Mesenteric fat pad (tissue), 1 donor: ENCODE results near the gene EXOSC2. TPM values are rescaled to one million over a fixed set of nuclear protein-coding genes. Genes with fewer than 3 reads are reported as not detected.

Experiments used
- DNase-seq: peaks from one replicate; pipeline ENCODE4 v3.0.0-alpha.2; 2020; ENCODE audit warnings: low spot score
- long read RNA-seq: library from polyadenylated mRNA; unstranded; transcript quantifications from one replicate; pipeline ENCODE4 v2.0.0, GENCODE V29; 2020
- total RNA-seq: library from RNA; stranded (reverse); fragmentation: NEBNext Ultra II Directional; extraction: Animal tissue kit (Norgen Biotek cat#: 25700); gene quantifications from one replicate; pipeline ENCODE4 v1.2.1, GENCODE V29; 2021
- donor health status: DM: yes; HTN: yes; CAD: no.

Gene EXOSC2
- total RNA-seq: 21.2 TPM
- long read RNA-seq, transcript EXOSC2-204 (9 exons, 2,040 nt): major isoform, 49 of 59 reads
- long read RNA-seq, partial matches to known transcripts: 1 of 59 reads
- long read RNA-seq, other reads (novel, unspliced or antisense): 4 of 59 reads

DNA sequence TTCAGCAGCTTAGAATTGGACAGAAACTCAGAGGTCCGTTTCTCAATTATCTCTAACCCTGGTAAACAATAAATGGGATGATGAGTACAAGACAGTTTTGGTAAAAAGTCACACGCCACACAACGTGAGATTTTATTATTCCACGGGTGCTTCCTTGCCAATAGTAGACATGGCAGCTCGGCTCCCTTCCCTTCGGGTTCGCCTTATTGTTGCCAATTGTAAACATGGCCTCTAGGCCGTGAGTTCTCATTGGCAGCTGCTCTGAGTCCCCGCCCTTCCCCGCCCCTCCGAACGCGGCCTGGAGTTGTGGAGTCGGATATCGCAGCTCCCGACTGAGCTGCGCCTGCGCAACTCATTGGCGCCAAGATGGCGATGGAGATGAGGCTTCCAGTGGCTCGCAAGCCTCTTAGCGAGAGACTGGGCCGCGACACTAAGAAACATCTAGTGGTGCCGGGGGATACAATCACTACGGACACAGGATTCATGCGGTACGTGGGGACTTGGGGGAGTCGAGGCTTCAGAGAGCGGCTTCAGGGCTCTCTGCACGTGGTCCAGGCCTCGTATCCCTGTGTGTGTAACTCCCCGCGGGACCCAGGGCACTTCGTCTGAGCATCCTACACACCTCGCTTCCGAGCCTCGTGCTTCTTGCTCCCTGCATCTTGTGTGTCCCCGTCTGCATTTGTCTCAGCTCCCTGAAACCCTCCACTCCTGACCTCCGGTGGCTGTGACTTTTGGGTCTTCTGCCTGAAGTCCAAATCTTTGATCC lies at the start of gene EXOSC2:
Gene EXOSC2, plus strand, starts transcription at position 355 of the 766 bp plus-strand sequence. Its CDS starts 12 bp downstream, at position 367.
- DNase-seq: peak; percentile 98

- DNase-seq: no peak
Measured at GRCh38 chr9:130651221-130651620, 42.4 kb upstream of the EXOSC2 start.

- no peak for DNase-seq
Measured at GRCh38 chr9:130651752-130652151, 41.8 kb upstream of the EXOSC2 start.

- no peak for DNase-seq
Measured at GRCh38 chr9:130654879-130655278, 38.7 kb upstream of the EXOSC2 start.

GRCh38 chr9:130658893-130659698 lies 34.5 kb upstream of the EXOSC2 start:
- no peak for DNase-seq

GRCh38 chr9:130659699-130660248 lies 33.8 kb upstream of the EXOSC2 start:
- no peak for DNase-seq

- DNase-seq: no peak
Measured at GRCh38 chr9:130660326-130660682, 33.3 kb upstream of the EXOSC2 start.

DNA sequence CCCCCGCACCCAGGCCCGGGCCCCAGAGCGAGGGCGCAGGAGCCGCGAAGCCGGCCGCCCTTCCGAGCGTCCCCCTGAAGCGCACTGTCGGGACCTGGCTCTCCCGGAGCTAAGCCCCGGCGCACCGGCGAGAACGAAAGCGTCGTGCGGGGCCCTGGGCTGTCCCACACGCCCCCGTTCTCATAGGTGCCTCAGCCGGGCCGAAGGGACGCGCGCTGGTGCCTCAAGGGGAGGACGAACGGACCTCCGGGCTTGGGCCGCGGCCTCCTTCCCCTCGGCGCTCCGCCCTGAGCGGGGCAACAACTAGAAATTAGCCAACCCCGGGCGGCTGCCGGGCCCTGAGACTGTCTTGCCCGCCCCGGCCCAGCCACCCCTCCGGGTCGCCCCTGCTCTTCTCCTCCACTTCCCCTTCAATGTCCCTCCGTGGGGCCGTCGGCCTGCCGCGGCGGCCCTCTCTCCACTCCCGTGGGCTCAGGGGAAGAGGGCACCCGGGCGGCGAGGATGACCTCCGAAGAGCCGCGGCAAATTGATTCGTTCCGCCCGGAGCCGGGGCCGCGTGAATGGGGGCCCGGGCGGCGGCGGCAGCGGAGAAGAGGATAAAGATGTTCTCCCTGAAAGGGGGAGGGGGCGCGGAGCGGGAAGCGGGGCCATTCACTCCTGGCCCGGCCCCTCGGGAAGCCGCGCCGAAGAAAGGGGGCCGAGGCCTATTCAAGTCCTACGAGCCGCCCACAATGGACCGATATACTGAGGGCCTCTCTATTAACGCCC lies 32.7 kb upstream of the EXOSC2 start:
- DNase-seq: no peak

DNA sequence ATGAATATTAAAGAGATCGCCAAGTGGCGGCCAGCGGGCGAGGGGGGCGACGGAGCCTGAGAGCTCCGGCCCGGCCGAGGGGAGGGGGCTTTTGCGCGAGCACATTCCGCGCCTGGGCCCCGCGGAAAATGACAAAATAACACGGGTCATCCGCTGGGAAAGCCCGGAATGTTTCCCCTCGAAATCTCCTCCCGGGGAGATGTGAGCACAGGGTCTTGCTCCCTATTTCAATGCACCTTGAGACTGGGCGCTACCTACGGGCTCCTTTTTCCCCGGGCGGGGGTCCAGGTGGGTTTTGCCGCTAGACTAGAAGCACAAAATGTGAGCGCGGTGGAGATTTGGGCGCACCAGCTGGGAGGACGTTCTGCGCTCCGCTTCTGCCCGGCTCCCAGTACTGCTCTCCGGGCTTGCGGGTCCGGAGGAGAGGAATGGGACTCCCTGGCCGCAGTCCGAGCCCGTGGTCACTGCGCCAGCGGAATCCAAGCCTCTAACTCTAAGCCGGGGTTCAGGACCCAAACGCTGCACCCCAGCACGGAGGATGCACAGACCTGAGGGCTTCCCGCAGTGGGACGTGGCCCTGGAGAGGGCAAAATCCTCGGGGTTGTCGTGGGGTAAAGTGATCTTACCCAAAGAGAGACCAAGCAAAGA lies 32.0 kb upstream of the EXOSC2 start:
- no peak for DNase-seq

GRCh38 chr9:130662099-130662969 lies 31.2 kb upstream of the EXOSC2 start:
- no peak for DNase-seq

- DNase-seq: no peak
Measured at GRCh38 chr9:130662970-130663257, 30.7 kb upstream of the EXOSC2 start.

GRCh38 chr9:130663258-130663976 lies 30.2 kb upstream of the EXOSC2 start:
- DNase-seq: no peak

- DNase-seq: no peak
Measured at GRCh38 chr9:130663977-130664250, 29.7 kb upstream of the EXOSC2 start.

DNA sequence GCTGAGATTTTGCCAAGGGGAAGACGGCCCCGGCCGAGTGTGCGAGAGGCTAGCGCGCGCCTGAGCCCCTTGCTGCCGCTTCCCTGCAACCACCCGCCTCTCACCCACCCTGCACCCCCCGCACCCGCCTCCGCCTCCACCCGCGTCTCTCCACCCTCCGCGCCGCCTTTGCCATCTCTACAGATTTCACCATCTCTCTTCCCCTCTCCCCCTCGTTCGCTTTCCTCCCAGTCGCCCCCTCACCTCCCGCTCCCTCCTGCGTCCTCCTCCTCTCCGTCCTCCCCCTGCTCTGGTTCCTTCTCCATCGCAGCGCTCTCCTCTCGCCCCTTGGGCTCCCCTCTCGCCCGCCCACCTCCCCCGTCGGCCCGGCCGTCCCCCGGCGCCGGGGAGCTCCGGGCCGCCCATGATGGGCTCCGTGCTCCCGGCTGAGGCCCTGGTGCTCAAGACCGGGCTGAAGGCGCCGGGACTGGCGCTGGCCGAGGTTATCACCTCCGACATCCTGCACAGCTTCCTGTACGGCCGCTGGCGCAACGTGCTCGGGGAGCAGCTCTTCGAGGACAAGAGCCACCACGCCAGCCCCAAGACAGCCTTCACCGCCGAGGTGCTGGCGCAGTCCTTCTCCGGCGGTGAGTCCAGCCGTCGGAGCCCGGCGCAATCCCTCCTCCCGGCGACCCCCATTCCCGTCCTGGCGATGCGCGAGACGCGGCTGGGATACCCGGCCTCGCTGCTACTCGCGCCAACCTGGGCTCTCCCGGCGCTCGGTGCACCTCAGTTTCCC lies 29.1 kb upstream of the EXOSC2 start, which contains the start of gene PRDM12:
Gene PRDM12, plus strand, starts transcription at position 344 of the 778 bp plus-strand sequence. Its CDS starts 60 bp downstream, at position 404.
- DNase-seq: no peak

- DNase-seq: no peak
Measured at GRCh38 chr9:130665029-130665430, 28.6 kb upstream of the EXOSC2 start.

GRCh38 chr9:130665431-130666392 lies 27.9 kb upstream of the EXOSC2 start:
- no peak for DNase-seq

- no peak for DNase-seq
Measured at GRCh38 chr9:130666393-130667119, 27.0 kb upstream of the EXOSC2 start.
